Eye (tissue), 1 donor: Measurements from ENCODE around the gene BET1L.
"Not testable (repeated sequence)": the region's sequence is repeated elsewhere in the genome, so short reads cannot be mapped to it uniquely, and the experiment has no call there.

ENCODE experiments used
- DNase-seq: peaks from one replicate; pipeline ENCODE4 v3.0.0-alpha.2; 2015

The BET1L gene

GRCh38 chr11:207208-207862 is at the start of gene BET1L, which contains the start of gene RIC8A:
TSS of gene BET1L (minus strand) at chr11:207399. CDS start at chr11:207321, 78 bp downstream.
TSS of gene RIC8A (plus strand) at chr11:207708. CDS start at chr11:208855, 1,147 bp downstream.
- peak; percentile 98 for DNase-seq

- no peak for DNase-seq
These were observed 48.6 kb upstream of the BET1L start for GRCh38 chr11:255816-256215.

- DNase-seq = no peak
These were observed 48.0 kb upstream of the BET1L start for GRCh38 chr11:255176-255575.

GRCh38 chr11:253886-254270 is 46.7 kb upstream of the BET1L start:
- no peak for DNase-seq

- DNase-seq = no peak
These were observed 46.1 kb upstream of the BET1L start for GRCh38 chr11:253160-253885.

GRCh38 chr11:252666-253065 is 45.5 kb upstream of the BET1L start:
- no peak for DNase-seq

- no peak for DNase-seq
These were observed 44.4 kb upstream of the BET1L start for GRCh38 chr11:251550-251949.

- peak; percentile 77 for DNase-seq
These were observed 43.6 kb upstream of the BET1L start for GRCh38 chr11:250740-251299.

- DNase-seq = no peak
These were observed 43.1 kb upstream of the BET1L start for GRCh38 chr11:250274-250673.

- no peak for DNase-seq
These were observed 41.9 kb upstream of the BET1L start for GRCh38 chr11:249062-249461.

- no peak for DNase-seq
These were observed 37.2 kb upstream of the BET1L start for GRCh38 chr11:244376-244775.

GRCh38 chr11:241634-242033 is 34.4 kb upstream of the BET1L start:
- no peak for DNase-seq

GRCh38 chr11:240315-240714 is 33.1 kb upstream of the BET1L start:
- DNase-seq = no peak

GRCh38 chr11:238346-238745 is 31.1 kb upstream of the BET1L start:
- DNase-seq = not testable (repeated sequence)

- no peak for DNase-seq
These were observed 29.9 kb upstream of the BET1L start, which contains the start of gene PSMD13 for GRCh38 chr11:236774-237767. TSS of gene PSMD13 (plus strand) at chr11:236976. CDS start at chr11:237050, 74 bp downstream.

- peak; percentile 94 for DNase-seq
These were observed 29.0 kb upstream of the BET1L start, which contains the start of gene SIRT3 for GRCh38 chr11:235997-236773. TSS of gene SIRT3 (minus strand) at chr11:236342. CDS start at chr11:236328, 14 bp downstream.

- DNase-seq = no peak
These were observed 28.4 kb upstream of the BET1L start for GRCh38 chr11:235609-235996.

- DNase-seq = no peak
These were observed 28.0 kb upstream of the BET1L start for GRCh38 chr11:235180-235579.

GRCh38 chr11:232783-233565 is 25.8 kb upstream of the BET1L start:
- DNase-seq = no peak

- DNase-seq = no peak
These were observed 23.2 kb upstream of the BET1L start for GRCh38 chr11:230431-230830.

- no peak for DNase-seq
These were observed 20.7 kb upstream of the BET1L start for GRCh38 chr11:227824-228379.
